Peyer's patch (tissue), 4 donors: ENCODE measurements around the gene NEU3. TPM values are rescaled to one million over a fixed set of nuclear protein-coding genes. Genes with fewer than 3 reads are reported as not detected.
"Not testable (repeated sequence)": the region's sequence is repeated elsewhere in the genome, so short reads cannot be mapped to it uniquely, and the experiment has no call there.

Experiments used
- DNase-seq, 3 donors: peaks; one replicate each; pipeline ENCODE4 v3.0.0-alpha.2; 2017 to 2019
- H3K27ac ChIP-seq, 4 donors: fragments of 200-600 bp; sonication (generic); one replicate each; pipeline ENCODE4 v1.5.1; 2016 to 2019
- H3K27me3 ChIP-seq, 2 donors: fragments of 200-600 bp; sonication (generic); one replicate each; pipeline ENCODE4 v1.5.1; 2019
- H3K36me3 ChIP-seq, 3 donors: fragments of 200-600 bp; sonication (generic); one replicate each; pipeline ENCODE4 v1.5.1; 2016 to 2019
- H3K4me1 ChIP-seq, 4 donors: fragments of 200-600 bp; sonication (generic); one replicate each; pipeline ENCODE4 v1.5.1; 2016 to 2019
- H3K4me3 ChIP-seq, 4 donors: fragments of 200-600 bp; sonication (generic); 1 replicate in 3 of 4; 2 replicates in 1 of 4; pipeline ENCODE4 v1.5.1; 2016 to 2019; ENCODE audit warnings: mild to moderate bottlenecking in 1 of 4
- H3K9me3 ChIP-seq, 4 donors: fragments of 200-600 bp; sonication (generic); one replicate each; pipeline ENCODE4 v1.5.1; 2016 to 2019; ENCODE audit warnings: mild to moderate bottlenecking in 1 of 4
- CTCF ChIP-seq, 6 experiments: fragments of 450-650 bp in 4 of 6; fragments of 200-600 bp in 2 of 6; sonication (generic) in 1 of 6; IDR thresholded peaks; one replicate each; pipeline ENCODE4 v1.5.1; 2017 to 2019; ENCODE audit warnings: antibody characterized with exemption in 6 of 6, mild to moderate bottlenecking in 3 of 6, moderate library complexity in 1 of 6
- POLR2A ChIP-seq, 2 donors: fragments of 450-650 bp; IDR thresholded peaks; one replicate each; pipeline ENCODE4 v1.5.1; 2017; ENCODE audit warnings: antibody characterized with exemption in 2 of 2, mild to moderate bottlenecking in 2 of 2, moderate library complexity in 2 of 2
- total RNA-seq, 4 donors: library from RNA; depleted of rRNA; stranded (reverse); fragments of >200 nt; gene quantifications; one replicate each; pipeline ENCODE4 v1.1.0, GENCODE V29; 2016

The NEU3 gene
- total RNA-seq, 4 donors from 2014 or later = 6.0 to 14.0 (median 10.1) TPM

- Histone ChIP-seq H3K4me1 (no peaks in the 10 kb centered on the region), H3K27ac (no peak overlapping the region), H3K9me3 (no peaks in the 10 kb centered on the region), H3K27me3 (no peaks in the 10 kb centered on the region), H3K4me3 (no peak overlapping the region), H3K36me3 (peaks cover 0 to 22% (median 0%) of the 10 kb centered on the region in 3 donors)
- DNase-seq = no peak
- TF ChIP-seq CTCF (IDR thresholded peaks at IDR 0.05) (no peak), POLR2A (IDR thresholded peaks at IDR 0.05) (no peak)
These were observed 13.8 kb downstream of the NEU3 start for GRCh38 chr11:75002516-75002915.

- TF ChIP-seq CTCF (IDR thresholded peaks at IDR 0.05) = no peak
- no peak for TF ChIP-seq POLR2A (IDR thresholded peaks at IDR 0.05)
- DNase-seq = no peak
These were observed 15.5 kb downstream of the NEU3 start for GRCh38 chr11:75004215-75004614.

GRCh38 chr11:75011357-75011756 lies 22.6 kb downstream of the NEU3 start:
- no peak for DNase-seq
- Histone ChIP-seq H3K9me3 (no peaks in the 10 kb centered on the region), H3K4me3 (no peak overlapping the region), H3K27me3 (no peaks in the 10 kb centered on the region), H3K4me1 (no peaks in the 10 kb centered on the region), H3K36me3 (peaks cover 0 to 10% (median 0%) of the 10 kb centered on the region in 3 donors), H3K27ac (no peak overlapping the region)
- TF ChIP-seq CTCF (IDR thresholded peaks at IDR 0.05) (no peak), POLR2A (IDR thresholded peaks at IDR 0.05) (no peak)

More at GRCh38 chr11:75004215-75004614, 15.5 kb downstream of the NEU3 start:
- no peak overlapping the region for H3K4me3 ChIP-seq
- H3K27ac ChIP-seq = no peak overlapping the region
- H3K4me1 ChIP-seq = no peaks in the 10 kb centered on the region
- H3K27me3 ChIP-seq = no peaks in the 10 kb centered on the region
- H3K9me3 ChIP-seq = no peaks in the 10 kb centered on the region
- H3K36me3 ChIP-seq = peaks cover 0 to 22% (median 0%) of the 10 kb centered on the region in 3 donors

- Histone ChIP-seq H3K4me1 (no peaks in the 10 kb centered on the region), H3K36me3 (peaks cover 0 to 5% (median 0%) of the 10 kb centered on the region in 3 donors), H3K27ac (no peak overlapping the region), H3K4me3 (no peak overlapping the region), H3K9me3 (no peaks in the 10 kb centered on the region), H3K27me3 (no peaks in the 10 kb centered on the region)
- no peak for DNase-seq
- no peak for TF ChIP-seq POLR2A (IDR thresholded peaks at IDR 0.05)
- no peak for TF ChIP-seq CTCF (IDR thresholded peaks at IDR 0.05)
These were observed 23.1 kb downstream of the NEU3 start for GRCh38 chr11:75011872-75012271.

- Histone ChIP-seq H3K9me3 (no peaks in the 10 kb centered on the region), H3K27me3 (no peaks in the 10 kb centered on the region), H3K4me3 (no peak overlapping the region), H3K27ac (no peak overlapping the region), H3K36me3 (no peaks in the 10 kb centered on the region), H3K4me1 (no peaks in the 10 kb centered on the region)
- DNase-seq = no peak
- TF ChIP-seq POLR2A (IDR thresholded peaks at IDR 0.05) (no peak), CTCF (IDR thresholded peaks at IDR 0.05) (peak in 1 of 6 experiments; percentile 2)
These were observed 24.3 kb downstream of the NEU3 start for GRCh38 chr11:75013051-75013450.

- H3K27me3 ChIP-seq = no peaks in the 10 kb centered on the region
- no peak for DNase-seq
- H3K9me3 ChIP-seq = no peaks in the 10 kb centered on the region
- TF ChIP-seq POLR2A (IDR thresholded peaks at IDR 0.05) = no peak
- TF ChIP-seq CTCF (IDR thresholded peaks at IDR 0.05) = no peak
- no peaks in the 10 kb centered on the region for H3K36me3 ChIP-seq
- H3K4me1 ChIP-seq = no peaks in the 10 kb centered on the region
- no peak overlapping the region for H3K4me3 ChIP-seq
- H3K27ac ChIP-seq = peak overlapping the region in 1 of 4 donors; percentile 34
These were observed 25.4 kb downstream of the NEU3 start for GRCh38 chr11:75014129-75014528.

DNA sequence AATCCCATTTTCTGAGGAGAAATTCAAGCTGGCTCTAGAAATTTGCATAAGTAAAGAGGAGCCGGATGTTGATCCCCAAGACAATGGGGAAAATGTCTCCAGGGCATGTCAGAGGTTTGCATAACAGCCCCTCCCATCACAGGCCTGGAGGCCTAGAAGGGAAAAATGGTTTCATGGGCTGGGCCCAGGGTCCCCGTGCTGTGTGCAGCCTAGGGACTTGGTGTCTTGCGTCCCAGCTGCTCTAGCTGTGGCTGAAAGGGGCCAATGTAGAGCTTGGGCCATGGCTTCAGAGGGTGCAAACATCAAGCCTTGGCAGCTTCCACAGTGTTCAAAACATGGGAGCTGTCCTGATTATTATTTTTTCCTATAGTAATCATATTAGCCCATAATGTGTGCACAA lies 30.5 kb downstream of the NEU3 start:
- not testable (repeated sequence) for H3K36me3 ChIP-seq, H3K4me1 ChIP-seq, H3K9me3 ChIP-seq, H3K27me3 ChIP-seq, DNase-seq, H3K4me3 ChIP-seq, H3K27ac ChIP-seq

DNA sequence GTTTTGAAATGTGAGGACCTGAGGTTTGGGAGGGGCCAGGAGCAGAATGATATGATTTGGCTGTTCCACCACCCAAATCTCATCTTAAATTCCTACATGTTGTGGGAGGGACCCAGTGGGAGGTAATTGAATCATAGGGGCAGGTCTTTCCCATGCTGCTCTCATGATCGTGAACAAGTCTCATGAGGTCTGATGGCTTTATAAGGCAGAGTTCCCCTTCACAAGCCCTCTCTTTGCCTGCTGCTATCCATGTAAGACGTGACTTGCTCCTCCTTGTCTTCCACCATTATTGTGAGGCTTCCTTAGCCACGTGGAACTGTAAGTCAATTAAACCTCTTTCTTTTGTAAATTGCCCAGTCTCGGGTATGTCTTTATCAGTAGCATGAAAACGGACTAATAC lies 31.6 kb downstream of the NEU3 start:
- not testable (repeated sequence) for H3K9me3 ChIP-seq, H3K27me3 ChIP-seq, H3K4me1 ChIP-seq, DNase-seq, H3K4me3 ChIP-seq, H3K36me3 ChIP-seq, H3K27ac ChIP-seq
